ENCODE data around the gene CCM2. TPM values are rescaled to one million over a fixed set of nuclear protein-coding genes. Genes with fewer than 3 reads are reported as not detected.
A peak's percentile ranks its signal among the peaks of the same experiment; 100 is the strongest.
"Not testable (repeated sequence)": the region's sequence is repeated elsewhere in the genome, so short reads cannot be mapped to it uniquely, and the experiment has no call there.

The CCM2 gene
- total RNA-seq, 1 donor from 2014 or later: 17.8 TPM

DNA sequence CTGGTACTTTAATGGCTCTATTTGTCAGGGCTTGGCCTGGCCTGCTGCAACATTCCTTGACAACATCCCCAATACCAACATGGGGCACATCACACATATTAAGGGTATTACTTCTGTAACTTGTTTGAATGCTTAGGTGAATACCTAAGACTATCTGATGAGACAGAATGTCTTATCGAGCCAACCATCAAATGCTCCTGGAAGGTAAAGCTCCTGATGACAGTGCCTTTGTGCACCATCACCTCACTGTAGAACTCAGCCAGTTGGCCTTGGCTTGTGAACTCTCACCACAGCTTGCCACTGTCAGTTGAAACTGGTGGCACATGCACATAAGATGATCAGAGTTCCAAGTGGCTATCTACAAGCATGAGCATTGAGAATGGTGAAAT, 17.5 kb upstream of the CCM2 start:
- no peak for ATAC-seq

DNA sequence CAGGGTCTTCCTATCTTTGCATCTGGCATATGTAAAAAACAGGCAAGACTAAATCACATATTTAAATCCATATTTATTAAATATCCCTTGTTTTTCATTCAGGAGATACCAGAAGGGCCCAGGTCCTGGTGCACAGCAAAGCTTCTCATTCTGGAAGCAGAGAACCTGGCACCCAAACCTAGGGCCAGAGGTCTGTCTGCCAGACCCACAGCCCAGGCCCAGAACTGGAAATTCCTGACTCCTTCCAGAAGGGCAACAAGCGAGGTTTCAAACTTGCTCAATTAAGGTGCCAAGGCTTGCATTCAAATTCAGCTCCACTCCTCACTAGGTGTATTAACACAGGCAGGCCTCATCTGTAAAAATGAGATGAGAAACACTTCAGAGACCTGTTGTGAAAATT, 17.0 kb upstream of the CCM2 start:
- ATAC-seq: no peak

DNA sequence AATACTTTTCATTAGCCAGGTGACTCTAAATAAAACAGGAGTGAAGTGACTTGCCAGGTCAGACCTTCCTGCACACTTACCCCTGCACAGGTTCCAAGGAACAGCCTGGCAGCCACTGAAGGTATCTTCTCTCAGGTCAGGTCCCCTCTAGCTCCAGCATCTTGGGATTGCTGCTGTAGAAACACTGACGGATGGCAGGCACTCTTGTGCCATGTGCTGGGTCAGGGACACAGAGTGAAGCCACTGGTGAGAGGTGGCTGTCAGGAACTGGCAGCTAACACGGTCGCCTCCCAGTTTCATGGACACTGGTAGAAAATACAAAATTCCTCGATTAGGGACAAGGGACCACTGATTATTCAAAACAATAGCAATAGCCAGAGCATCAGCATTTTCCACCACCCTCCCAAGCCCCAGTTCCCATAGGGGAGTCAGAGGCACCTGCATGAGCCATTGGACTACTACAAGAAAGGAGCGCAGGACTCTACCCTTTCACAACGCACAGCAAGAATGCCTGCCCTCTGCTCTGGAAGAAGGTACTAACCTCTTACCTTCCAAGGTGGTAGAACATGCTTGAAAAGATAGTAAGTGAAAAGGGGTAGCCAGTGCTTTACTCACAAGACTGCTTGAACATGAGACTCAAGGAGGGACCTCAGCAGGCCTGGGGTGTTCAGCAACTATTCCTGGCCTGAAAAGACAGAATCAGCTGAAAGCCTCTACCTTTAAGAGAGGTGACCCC, 16.1 kb upstream of the CCM2 start:
- no peak for ATAC-seq

DNA sequence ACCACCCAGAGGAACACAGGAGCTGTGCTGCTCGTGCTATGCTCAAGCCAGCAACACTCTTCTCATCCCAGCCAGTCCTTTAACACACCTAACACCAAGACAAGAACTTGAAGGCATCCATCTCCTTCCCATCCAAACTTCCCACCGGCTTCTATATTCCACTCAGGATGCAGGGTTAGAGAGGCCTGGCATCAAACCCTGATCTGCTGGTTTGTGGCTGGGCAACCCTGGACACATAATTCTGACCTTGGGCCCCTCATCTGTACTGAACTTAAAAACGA, 15.6 kb upstream of the CCM2 start:
- ATAC-seq: no peak

DNA sequence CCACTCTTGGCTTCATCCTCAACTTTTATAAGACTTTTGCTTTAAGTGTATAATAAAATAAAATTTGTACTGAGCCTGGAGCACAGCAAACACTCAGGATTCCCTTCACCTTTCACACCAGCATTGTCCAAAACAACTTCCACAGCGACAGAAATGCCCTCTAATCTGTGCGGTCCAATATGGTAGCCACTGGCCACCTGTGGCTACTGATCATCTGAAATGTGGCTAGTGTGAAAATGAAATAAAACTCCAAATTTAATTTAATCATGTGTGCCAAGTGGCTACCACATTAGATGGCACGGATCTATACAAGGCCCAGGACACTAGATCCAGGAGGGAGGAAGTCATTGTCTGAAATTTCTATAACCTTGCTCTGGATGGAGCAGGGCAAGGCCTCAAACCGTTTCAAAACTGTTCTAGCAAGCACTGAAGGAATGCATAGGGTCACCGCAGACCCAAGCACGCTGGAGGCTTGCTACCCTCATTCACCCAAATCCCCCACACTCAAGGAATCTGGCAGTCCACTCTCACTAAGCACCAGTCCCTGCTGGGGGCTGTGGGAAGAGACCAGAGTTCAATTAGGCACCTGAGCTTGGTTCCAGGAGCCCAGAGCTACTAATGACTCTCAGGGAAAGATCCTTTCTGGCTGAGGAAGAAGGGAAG, 14.8 kb upstream of the CCM2 start:
- no peak for ATAC-seq

DNA sequence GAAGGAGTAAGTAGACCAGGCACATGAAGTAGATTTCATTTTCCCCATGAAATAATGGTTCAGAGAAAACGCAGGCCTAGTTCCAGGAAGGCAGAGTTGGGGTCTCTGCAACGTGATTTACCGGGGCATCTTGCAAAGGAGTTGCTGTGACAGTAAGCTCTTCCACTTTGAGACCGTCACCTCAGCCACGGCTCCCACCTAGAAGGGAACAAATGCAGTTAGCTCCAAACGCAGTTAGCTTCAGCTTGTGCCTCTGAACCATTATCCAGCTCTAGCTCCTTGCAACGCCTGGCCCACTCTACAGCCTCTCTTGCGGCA, 14.1 kb upstream of the CCM2 start:
- ATAC-seq: no peak

DNA sequence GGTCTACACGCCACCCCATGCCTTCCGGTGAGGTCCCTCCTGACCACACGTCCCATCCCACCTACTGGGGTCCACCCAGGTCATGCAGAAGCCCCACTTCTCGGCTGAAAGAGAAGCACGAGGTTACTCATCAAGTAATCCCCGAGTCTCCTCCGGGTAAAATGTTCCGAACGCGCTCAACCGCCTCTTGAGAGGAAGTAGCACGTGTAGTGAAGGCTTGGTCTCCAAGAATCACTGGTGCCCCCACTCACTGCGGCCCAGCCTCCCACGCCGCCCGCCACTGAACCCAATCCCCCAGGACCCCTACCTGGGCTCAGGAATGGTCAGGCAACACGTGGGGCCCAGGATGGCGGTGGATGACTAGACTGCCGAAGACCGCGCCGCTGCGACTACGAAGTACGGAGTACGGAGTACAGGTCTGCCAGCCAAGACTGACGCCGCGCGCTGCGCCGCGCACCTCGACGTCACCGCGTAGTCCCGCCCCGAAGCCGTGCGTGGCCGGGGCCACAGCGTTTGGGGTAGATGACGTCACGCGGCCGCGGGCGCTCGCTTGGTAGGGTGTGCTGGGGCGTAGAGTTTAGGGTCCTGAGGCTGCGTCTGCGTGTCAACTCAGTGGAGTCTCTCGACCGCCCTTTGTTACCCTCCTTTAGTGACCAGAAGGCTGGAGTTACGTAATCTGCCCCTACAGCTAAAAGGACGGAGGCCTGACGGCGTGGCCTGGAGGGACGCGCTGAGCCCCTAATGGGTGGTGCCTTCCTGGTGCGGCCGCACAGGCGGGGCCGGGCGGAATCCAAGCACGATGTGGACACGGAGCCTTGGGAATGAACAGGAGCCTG, 13.6 kb upstream of the CCM2 start:
- ATAC-seq: peak; percentile 98

DNA sequence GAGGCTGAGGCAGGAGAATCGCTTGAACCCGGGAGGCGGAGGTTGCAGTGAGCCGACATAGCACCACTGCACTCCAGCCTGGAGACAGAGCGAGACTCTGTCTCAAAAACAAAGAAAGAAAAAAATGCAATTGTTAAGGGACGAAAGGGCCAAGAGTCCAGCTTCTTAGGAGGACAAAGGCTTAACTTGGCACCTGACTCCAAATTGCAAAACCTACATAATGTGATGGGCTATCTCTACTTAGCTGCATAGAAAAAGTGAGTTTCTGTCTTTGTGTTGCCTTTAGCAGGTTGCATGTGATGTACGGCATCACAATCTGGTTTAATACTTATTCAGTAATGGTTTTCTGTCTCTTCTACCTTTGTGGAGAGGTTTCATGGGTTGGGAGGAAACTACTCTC, 12.5 kb upstream of the CCM2 start:
- ATAC-seq: no peak

DNA sequence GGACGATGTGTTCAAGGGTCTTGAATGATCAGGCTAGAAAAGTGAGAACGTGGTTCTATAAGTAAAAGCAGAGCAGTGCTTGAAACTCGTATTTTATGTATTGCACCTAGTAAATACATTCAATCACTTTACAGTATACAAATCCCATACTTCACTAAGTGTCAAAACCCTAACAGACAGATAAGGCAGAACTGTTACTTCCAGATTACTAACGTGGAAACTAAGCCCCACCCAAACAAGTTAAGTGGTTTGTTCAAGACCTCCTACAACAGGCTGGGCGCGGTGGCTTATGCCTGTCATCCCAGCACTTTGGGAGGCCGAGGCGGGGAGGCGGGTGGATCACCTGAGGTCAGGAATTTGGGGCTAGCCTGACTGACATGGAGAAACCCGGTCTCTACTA, 12.0 kb upstream of the CCM2 start:
- ATAC-seq: no peak

DNA sequence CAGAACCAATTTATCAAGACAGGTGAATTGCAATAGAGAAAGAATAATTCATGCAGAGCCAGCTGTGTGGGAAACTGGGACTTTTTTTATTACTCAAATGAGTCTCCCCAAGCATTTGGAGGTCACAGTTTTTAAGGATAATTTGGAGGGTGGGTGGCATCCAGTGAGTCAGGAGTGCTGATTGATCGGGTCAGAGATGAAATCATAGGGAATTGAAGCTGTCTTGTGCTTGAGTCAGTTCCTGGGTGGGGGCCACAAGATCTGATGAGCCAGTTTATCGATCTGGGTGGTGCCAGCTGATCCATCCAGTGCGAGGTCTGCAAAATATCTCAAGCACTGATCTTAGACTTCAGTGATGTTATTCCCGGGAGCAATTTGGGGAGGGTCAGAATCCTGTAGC, 11.3 kb upstream of the CCM2 start:
- ATAC-seq: no peak

DNA sequence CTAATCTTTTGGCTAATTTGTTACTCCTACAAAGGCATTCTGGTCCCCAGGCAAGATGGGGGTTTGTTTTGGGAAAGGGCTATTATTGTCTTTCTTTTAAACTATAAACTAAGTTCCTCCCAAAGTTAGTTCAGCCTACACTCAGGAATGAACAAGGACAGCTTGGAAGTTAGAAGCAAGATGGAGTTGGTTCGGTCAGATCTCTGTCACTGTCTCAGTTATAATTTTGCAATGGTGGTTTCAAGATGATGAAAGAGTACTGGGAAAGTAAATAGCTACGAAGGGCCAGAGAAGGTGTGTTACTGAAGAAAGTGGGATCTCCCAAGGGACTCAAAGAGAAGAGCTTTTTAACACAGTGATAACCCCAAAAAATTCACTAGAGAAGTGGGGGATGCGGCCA, 10.9 kb upstream of the CCM2 start:
- ATAC-seq: no peak

DNA sequence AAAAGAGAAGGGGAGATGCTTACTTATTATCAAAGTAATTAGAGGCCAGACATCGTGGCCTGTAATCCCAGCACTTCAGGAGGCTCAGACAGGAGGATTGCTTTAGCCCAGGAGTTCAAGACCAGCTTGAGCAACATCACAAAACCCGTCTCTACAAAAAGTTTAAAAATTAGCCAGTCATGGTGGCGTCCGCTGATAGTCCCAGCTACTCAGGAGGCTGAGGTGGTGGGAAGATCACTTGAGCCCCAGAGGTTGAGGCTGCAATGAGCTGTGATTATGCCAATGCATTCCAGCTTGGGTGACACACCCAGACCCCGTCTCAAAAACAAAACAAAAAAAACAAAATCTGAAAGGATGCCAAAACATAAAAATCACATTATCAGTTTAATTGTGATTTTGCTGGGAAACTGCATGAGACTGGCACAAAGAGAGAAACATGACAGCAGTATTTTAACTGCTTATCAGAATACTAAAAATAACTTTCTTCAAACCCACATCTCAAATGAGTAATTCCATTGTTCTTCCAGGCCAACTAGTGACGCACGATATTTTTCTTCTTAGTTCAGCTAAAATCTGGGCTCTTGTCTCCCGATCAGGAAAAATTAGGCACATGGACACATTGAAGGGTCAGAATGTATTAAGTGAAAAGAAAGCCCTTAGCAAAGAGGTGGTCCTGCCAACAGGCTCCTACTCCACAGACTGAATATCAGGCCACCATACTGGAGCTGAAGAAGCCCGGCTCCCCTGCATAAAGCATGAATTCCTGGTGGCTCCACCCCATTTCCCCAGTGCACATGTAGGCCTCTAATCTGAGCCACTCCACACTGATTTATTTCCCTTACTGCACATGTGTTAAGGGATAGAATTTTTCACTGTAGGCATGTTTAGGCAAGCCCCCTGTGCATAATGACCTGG, 9.6 kb upstream of the CCM2 start:
- ATAC-seq: no peak

DNA sequence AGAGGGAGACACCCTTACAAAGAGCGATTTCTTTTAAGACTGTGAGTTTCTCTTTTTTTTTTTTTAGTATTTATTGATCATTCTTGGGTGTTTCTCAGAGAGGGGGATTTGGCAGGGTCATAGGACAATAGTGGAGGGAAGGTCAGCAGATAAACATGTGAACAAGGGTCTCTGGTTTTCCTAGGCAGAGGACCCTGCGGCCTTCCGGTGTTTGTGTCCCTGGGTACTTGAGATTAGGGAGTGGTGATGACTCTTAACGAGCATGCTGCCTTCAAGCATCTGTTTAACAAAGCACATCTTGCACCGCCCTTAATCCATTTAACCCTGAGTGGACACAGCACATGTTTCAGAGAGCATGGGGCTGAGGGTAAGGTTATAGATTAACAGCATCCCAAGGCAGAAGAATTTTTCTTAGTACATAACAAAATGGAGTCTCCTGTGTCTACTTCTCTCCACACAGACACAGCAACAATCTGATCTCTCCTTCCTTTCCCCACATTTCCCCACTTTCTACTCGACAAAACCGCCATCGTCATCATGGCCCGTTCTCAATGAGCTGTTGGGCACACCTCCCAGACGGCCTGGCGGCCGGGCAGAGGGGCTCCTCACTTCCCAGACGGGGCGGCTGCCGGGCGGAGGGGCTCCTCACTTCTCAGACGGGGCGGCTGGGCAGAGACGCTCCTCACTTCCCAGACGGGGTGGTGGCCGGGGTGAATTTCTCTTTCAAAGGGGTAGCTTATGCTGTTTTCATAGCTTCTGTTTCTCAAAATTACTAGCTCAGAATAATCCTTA, 7.8 kb upstream of the CCM2 start:
- not testable (repeated sequence) for ATAC-seq

DNA sequence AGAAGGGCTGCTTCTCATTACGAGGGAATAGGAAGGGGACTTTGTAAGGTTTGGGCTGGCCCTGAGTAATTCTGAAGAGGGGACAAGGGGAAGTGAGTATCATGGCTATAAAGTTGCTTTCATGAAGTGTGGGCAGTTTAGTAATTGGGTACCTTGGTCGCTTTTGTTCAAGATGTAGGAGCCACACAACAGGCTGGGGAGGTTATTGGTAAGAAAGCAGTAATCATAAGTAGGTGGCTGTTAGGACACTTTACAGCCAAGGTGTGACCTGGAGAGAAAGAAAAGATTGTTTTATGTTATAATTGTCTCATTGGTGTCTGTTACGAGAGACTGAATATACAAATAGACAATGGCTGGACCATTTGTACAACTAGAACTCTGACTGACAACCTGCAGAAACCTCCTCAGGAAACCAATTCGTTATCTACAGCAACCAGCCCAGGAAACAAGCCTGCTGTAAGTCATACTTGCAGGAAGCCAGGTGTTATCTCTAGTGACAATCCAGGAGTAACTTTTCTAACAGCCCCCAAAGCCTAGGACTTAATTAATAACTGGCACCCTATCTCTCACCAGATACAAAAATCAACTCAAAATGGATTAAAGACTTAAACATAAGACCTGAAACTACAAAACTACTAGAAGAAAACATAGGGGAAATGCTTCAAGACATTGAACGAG, 5.0 kb upstream of the CCM2 start:
- no peak for ATAC-seq

DNA sequence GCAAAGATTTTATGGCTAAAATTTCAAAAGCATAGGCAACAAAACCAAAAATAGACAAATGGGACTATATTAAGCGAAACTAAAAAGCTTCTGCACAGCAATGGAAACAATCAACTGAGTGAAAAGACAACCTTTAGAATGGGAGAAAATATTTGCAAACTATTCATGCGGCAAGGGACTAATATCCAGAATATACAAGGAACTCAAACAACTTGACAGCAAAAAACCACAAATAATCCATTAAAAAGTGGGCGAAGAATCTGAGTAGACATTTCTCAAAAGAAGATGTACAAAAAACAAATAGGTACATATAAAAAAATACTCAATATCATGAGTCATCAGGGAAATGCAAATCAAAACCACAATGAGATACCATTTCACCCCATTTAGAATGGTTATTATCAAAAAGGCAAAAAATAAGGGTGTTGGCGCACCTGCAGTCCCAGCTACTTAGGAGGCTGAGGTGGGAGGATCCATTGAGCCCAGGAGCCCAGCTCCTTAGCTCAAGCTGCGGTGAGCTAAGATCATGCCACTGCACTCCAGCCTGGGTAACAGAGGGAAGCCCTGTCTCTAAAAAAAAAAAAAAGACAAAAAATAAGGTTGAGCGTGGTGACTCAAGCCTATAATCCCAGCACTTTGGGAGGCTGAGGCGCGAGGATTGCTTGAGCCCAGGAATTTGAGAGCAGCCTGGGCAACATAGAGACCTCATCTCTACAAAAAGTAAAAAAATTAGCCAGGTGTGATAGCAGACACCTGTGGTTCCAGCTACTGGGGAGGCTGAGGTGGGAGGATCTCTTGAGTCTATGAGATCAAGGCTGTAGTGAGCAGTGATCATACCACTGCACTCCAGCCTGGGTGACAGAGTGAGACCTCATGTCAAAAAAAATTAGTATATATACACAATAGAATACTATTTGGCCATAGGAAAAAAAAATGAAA, 4.2 kb upstream of the CCM2 start:
- ATAC-seq: no peak

DNA sequence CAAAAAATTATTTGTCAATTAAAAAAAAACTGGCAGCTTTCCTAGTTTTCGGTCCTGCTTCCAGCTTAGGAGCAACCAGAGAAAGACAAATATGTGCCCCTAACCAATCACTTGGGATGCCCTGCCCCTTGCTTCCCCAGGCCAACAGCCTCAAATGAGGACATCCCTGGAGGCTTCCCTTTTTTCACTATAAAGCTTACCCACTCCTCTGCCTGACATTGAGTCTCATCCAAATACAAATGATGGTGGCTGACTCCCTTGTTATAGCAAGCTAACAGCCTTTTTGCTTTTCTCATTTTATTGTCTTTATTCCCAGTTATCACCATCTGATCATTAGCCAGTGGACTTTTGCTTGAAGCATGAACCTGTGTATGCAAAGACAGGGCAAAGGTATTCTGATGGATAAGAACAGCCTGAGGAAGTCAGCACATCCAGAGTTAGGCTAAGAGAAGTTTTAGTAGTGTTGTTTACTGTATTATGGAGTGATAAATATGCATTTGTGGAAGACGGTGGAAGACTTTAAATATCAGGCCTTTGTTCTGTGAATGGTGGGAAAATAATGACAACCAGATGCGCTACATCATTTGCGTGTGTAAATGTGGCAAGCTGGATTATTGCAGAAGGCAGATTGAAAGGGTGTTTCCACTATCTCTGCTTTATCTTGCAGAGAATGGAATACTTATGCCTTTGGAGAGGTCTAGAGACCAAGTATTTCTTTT, 1.7 kb upstream of the CCM2 start:
- ATAC-seq: no peak

DNA sequence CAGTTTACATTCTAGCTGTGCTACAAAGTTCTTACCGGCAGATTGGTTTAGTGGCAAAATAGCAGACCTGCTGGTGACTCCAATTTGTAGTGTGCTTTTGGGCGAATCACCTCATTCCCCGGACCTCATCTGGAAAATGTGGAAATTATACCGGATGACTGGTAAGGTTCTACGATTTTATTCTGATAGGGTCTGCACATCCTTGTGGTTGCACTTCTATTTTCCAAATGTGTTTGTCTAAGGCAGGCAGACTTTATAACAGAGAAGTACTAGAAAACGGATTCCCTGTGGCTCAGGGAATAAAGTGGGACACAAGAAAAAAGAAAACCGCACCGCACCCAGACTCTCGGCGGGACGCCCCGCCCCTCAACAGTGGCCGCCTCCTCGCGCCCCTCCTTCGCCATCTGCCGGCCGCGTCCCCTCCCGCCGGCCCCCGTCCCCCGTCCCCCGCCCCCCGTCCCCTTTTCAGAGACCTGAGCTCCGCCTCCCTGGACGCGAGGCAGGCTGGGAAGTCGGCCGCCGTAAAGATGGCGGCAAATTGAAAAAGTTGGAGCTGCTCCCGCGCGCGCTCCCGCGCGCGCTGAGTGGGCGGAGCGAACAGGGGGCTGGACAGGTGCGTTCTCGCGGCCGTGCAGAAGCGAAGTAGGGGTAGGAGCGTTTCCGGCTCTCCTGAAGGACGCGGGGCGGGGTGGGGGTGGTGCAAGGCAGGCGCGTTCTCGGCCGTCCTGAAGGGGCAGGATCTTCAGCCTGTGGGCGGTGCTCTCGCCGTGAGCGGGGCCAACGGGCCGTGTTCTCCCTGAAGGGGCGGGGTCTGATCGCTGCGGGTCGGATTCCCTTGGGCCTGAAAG, 532 bp upstream of the CCM2 start:
- ATAC-seq: peak; percentile 97

DNA sequence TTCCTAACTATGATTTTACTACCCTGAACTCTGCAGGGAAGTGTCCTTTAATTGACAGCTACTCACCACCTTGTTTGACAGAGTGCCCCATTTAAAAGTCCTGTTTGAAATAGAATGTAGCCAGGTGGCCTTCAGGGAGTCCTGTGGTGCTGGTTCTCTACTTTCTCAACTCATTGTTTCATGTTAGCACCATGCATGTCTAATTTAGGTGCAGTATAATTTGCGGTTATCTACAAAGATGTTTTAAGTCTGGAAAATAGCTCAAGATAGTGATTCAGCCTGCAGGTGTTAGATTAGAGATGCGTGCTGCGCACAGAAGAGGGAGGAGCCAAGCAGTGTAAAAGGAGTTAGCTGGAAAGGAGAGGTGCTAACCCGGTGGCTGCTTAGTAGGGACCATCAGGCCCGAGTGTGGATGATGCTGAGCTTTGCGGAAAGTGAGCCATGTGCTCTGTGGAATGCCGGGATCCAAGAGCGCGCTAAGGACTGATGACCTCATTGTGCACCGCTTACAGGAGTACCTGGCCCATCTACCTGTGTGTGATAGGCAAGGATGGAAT, 1.2 kb downstream of the CCM2 start:
- peak; percentile 2 for ATAC-seq
